ENCODE measurements around the gene ACSM6. TPM values are rescaled to one million over a fixed set of nuclear protein-coding genes. Genes with fewer than 3 reads are reported as not detected.

ACSM6 gene
- total RNA-seq, 2 donors from 2014 or later: not detected

GRCh38 chr10:95208702-95209391 is 14.8 kb downstream of the ACSM6 start:
- Histone ChIP-seq H3K27me3 (no peaks in the 10 kb centered on the region), H3K9ac (ENCODE audit: low read depth in 2 of 2, low read length in 2 of 2) (no peak overlapping the region), H3K9me3 (no peaks in the 10 kb centered on the region), H3K4me1 (no peaks in the 10 kb centered on the region), H3K36me3 (no peaks in the 10 kb centered on the region), H3K27ac (no peak overlapping the region), H3K4me3 (no peak overlapping the region)
- intact Hi-C loops (cut with DNase I): no loop called here
- TF ChIP-seq CTCF (IDR thresholded peaks at IDR 0.05): peak; percentile 17
- DNase-seq: no peak

- TF ChIP-seq CTCF (IDR thresholded peaks at IDR 0.05): no peak
- no peak for DNase-seq
- H3K36me3 ChIP-seq: no peaks in the 10 kb centered on the region
- intact Hi-C loops (cut with DNase I): no loop called here
- H3K9me3 ChIP-seq: no peaks in the 10 kb centered on the region
- H3K27me3 ChIP-seq: no peaks in the 10 kb centered on the region
- H3K9ac ChIP-seq (ENCODE audit: low read depth in 2 of 2, low read length in 2 of 2): no peak overlapping the region
- no peaks in the 10 kb centered on the region for H3K4me1 ChIP-seq
- no peak overlapping the region for H3K4me3 ChIP-seq
- no peak overlapping the region for H3K27ac ChIP-seq
Measured at GRCh38 chr10:95209509-95210127, 15.6 kb downstream of the ACSM6 start.

- no peak overlapping the region for H3K9ac ChIP-seq (ENCODE audit: low read depth in 2 of 2, low read length in 2 of 2)
- intact Hi-C loops (cut with DNase I): no loop called here
- no peak for TF ChIP-seq CTCF (IDR thresholded peaks at IDR 0.05)
Measured at GRCh38 chr10:95211606-95212279, 17.7 kb downstream of the ACSM6 start.

GRCh38 chr10:95214369-95214768 is 20.3 kb downstream of the ACSM6 start:
- no peaks in the 10 kb centered on the region for H3K27me3 ChIP-seq
- no peak overlapping the region for H3K27ac ChIP-seq
- DNase-seq: no peak
- no peak overlapping the region for H3K9ac ChIP-seq (ENCODE audit: low read depth in 2 of 2, low read length in 2 of 2)
- no peak for TF ChIP-seq CTCF (IDR thresholded peaks at IDR 0.05)
- no peaks in the 10 kb centered on the region for H3K36me3 ChIP-seq
- no peaks in the 10 kb centered on the region for H3K9me3 ChIP-seq
- no peak overlapping the region for H3K4me3 ChIP-seq
- intact Hi-C loops (cut with DNase I): no loop called here
- no peaks in the 10 kb centered on the region for H3K4me1 ChIP-seq

More at GRCh38 chr10:95211606-95212279, 17.7 kb downstream of the ACSM6 start:
- Histone ChIP-seq H3K4me3 (no peak overlapping the region), H3K9me3 (no peaks in the 10 kb centered on the region), H3K36me3 (no peaks in the 10 kb centered on the region), H3K4me1 (no peaks in the 10 kb centered on the region), H3K27ac (no peak overlapping the region), H3K27me3 (no peaks in the 10 kb centered on the region)
- no peak for DNase-seq

- DNase-seq: no peak
- Histone ChIP-seq H3K27me3 (no peaks in the 10 kb centered on the region), H3K4me1 (no peaks in the 10 kb centered on the region), H3K9ac (ENCODE audit: low read depth in 2 of 2, low read length in 2 of 2) (no peak overlapping the region), H3K9me3 (no peaks in the 10 kb centered on the region), H3K36me3 (no peaks in the 10 kb centered on the region), H3K27ac (no peak overlapping the region), H3K4me3 (no peak overlapping the region)
- intact Hi-C loops (cut with DNase I): no loop called here
- no peak for TF ChIP-seq CTCF (IDR thresholded peaks at IDR 0.05)
Measured at GRCh38 chr10:95214793-95215192, 20.8 kb downstream of the ACSM6 start.

Data from colonic mucosa (tissue), 4 donors.